Esophagus (tissue), 2 donors: ENCODE measurements around the gene CSH1. TPM values are rescaled to one million over a fixed set of nuclear protein-coding genes. Genes with fewer than 3 reads are reported as not detected.
"Not testable (repeated sequence)": the region's sequence is repeated elsewhere in the genome, so short reads cannot be mapped to it uniquely, and the experiment has no call there.

ENCODE experiments used
- H3K27ac ChIP-seq, 2 donors: one replicate each; pipeline ENCODE4 v1.5.1; 2013; ENCODE audit warnings: low read depth in 2 of 2, mild to moderate bottlenecking in 2 of 2, inconsistent platforms in 1 of 2, low read length in 1 of 2, moderate library complexity in 1 of 2
- H3K27me3 ChIP-seq, 2 donors: one replicate each; pipeline ENCODE4 v1.6.1; 2013; ENCODE audit warnings: low read length in 2 of 2, control low read depth in 1 of 2, mild to moderate bottlenecking in 1 of 2; ENCODE audit not compliant: insufficient read depth in 2 of 2, control insufficient read depth in 1 of 2
- H3K36me3 ChIP-seq, 2 donors: one replicate each; pipeline ENCODE4 v1.6.1; 2013; ENCODE audit warnings: low read length in 1 of 2; ENCODE audit not compliant: control insufficient read depth in 2 of 2, insufficient read depth in 2 of 2
- H3K4me1 ChIP-seq, 2 donors: one replicate each; pipeline ENCODE4 v1.6.1; 2013; ENCODE audit warnings: low read length in 1 of 2; ENCODE audit not compliant: control insufficient read depth in 2 of 2, insufficient read depth in 2 of 2
- H3K4me3 ChIP-seq, 2 donors: one replicate each; pipeline ENCODE4 v1.5.1; 2013; ENCODE audit warnings: low read length in 2 of 2, mild to moderate bottlenecking in 2 of 2, low read depth in 1 of 2, moderate library complexity in 1 of 2
- H3K9me3 ChIP-seq, 2 donors: one replicate each; pipeline ENCODE4 v1.6.1; 2013; ENCODE audit warnings: mild to moderate bottlenecking in 2 of 2, low read depth in 1 of 2, low read length in 1 of 2, moderate library complexity in 1 of 2; ENCODE audit not compliant: control insufficient read depth in 2 of 2, insufficient read depth in 1 of 2
- WGBS, 2 donors: extraction: QIAGEN DNeasy Blood & Tissue Kit; methylation state at CpG; one replicate each; pipeline ENCODE4 v1.1.7; 2013; 5-methylcytosine and 5-hydroxymethylcytosine counted together
- polyA plus RNA-seq, 2 donors: library from polyadenylated mRNA; stranded (reverse); fragments of 200-250 nt; gene quantifications; one replicate each; pipeline ENCODE4 v1.2.3, GENCODE V29; 2013
- donor health status: healthy with polysubstance abuse.
- donor health status: Bipolar disorder and iron deficiency.

Gene CSH1
- polyA plus RNA-seq, result not detected

- not testable (repeated sequence) for H3K27me3 ChIP-seq, H3K9me3 ChIP-seq, H3K4me3 ChIP-seq, H3K36me3 ChIP-seq, H3K4me1 ChIP-seq, H3K27ac ChIP-seq
- 89 to 98% methylated on average over 8 to 9 of the region's 14 CpGs for WGBS, 2 donors
These were observed at the start of gene CSH1 for GRCh38 chr17:63896524-63897354. CSH1 (minus strand) TSS chr17:63896574; CDS start chr17:63896511, 63 bp downstream.

DNA sequence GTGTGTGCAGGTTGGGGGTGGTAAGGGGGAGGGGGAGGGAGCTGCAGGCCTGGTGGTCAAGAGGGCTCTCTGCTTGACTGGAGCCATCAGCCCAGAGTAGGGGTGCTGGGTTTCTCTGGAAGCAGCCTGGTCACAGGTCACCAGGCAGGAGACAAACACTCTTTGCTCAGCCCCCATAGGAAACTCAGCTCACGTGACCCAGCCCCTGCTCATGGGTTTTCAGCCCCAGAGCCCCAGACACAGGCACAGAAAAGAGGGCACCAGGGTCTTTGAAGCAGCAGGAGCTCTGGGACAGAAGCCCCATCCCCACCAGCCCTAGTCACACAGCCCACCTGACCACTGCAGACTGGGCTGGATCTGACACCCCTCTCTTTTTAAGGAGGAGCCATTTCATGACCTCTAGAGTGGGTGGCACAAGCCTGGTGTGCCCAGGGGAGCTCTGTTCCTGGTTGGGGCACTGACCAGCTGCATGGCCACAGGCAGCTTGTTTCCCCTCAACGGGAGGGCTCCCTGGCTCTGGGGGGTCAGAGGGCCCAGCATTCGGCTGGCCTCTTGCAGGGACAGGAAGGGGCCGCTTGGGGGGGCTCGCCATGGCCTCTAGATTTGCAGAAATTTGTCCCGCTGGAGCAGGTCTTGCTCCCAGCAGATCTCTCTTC is 49.5 kb upstream of the CSH1 start:
- H3K27me3 ChIP-seq, result no peaks in the 10 kb centered on the region
- H3K9me3 ChIP-seq, result peaks cover 0 to 2% of the 10 kb centered on the region in 2 donors
- no peak overlapping the region for H3K27ac ChIP-seq
- no peak overlapping the region for H3K4me3 ChIP-seq
- H3K4me1 ChIP-seq, result peaks cover 2 to 3% of the 10 kb centered on the region in 2 donors
- no peaks in the 10 kb centered on the region for H3K36me3 ChIP-seq
- 64 to 70% methylated on average over 6 of the region's 6 CpGs for WGBS, 2 donors

- H3K27ac ChIP-seq, result no peak overlapping the region
- 83 to 87% methylated on average over 24 of the region's 24 CpGs for WGBS, 2 donors
- peaks cover 2 to 3% of the 10 kb centered on the region in 2 donors for H3K4me1 ChIP-seq
- H3K36me3 ChIP-seq, result no peaks in the 10 kb centered on the region
- no peak overlapping the region for H3K4me3 ChIP-seq
- H3K9me3 ChIP-seq, result peaks cover 0 to 2% of the 10 kb centered on the region in 2 donors
- no peaks in the 10 kb centered on the region for H3K27me3 ChIP-seq
These were observed 48.5 kb upstream of the CSH1 start for GRCh38 chr17:63944736-63945499.

- Histone ChIP-seq H3K27me3 (no peaks in the 10 kb centered on the region), H3K9me3 (peaks cover 0 to 2% of the 10 kb centered on the region in 2 donors), H3K36me3 (no peaks in the 10 kb centered on the region), H3K27ac (no peak overlapping the region), H3K4me3 (no peak overlapping the region), H3K4me1 (peaks cover 2 to 3% of the 10 kb centered on the region in 2 donors)
- 73 to 82% methylated on average over 9 of the region's 9 CpGs for WGBS, 2 donors
These were observed 47.4 kb upstream of the CSH1 start for GRCh38 chr17:63943745-63944144.

DNA sequence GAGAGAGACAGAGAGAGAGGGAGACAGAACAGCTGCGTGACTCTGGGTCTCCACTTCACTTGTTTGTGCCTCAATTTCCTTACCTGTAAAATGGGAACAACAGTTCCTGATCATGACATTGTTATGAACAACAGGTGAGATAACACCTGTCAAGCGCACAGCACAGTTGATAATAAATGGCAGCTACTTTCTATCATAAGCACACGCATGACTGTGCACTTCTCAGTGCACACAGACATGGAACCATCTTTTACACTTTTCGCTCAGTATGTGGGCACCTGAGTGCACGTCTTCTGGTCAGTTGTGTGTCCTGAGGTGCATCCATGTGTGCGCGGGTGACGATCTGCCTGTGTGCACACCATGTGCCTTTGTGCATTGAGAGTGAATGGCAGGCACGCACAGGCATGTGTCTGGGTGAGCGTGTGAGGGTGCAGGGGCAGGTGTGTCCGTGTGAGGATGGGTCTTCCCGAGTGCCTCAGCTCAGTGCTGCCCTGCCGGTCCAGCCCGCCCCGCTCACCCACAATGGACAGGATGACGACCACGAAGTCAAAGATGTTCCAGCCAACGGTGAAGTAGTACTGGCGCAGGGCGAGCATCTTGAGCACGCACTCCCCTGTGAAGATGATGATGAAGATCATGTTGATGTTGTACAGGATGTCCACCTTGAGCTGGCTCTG is 46.1 kb upstream of the CSH1 start:
- Histone ChIP-seq H3K27ac (no peak overlapping the region), H3K4me3 (no peak overlapping the region), H3K27me3 (no peaks in the 10 kb centered on the region), H3K9me3 (peaks cover 0 to 2% of the 10 kb centered on the region in 2 donors), H3K36me3 (no peaks in the 10 kb centered on the region), H3K4me1 (peaks cover 2 to 3% of the 10 kb centered on the region in 2 donors)
- WGBS, 2 donors, result 91 to 92% methylated on average over 21 of the region's 21 CpGs

DNA sequence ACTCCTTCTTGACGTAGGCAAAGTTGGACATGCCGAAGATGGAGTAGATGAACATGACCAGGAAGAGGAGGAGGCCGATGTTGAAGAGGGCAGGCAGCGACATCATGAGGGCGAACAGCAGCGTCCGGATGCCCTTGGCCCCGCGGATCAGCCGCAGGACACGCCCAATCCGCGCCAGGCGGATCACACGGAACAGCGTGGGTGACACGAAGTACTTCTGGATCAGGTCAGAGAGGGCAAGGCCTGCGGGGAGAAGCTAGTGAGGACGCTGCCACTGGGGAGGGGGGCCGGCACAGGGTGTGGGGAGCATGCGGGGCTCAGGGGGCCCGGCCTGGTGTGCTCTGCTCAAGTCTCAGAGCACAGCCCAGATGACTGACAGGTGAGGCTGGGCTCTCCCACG is 45.4 kb upstream of the CSH1 start:
- H3K27ac ChIP-seq, result no peak overlapping the region
- 88 to 92% methylated on average over 23 of the region's 23 CpGs for WGBS, 2 donors

GRCh38 chr17:63941162-63941561 is 44.8 kb upstream of the CSH1 start:
- Histone ChIP-seq H3K27me3 (no peaks in the 10 kb centered on the region), H3K36me3 (no peaks in the 10 kb centered on the region), H3K9me3 (peaks cover 0 to 2% of the 10 kb centered on the region in 2 donors), H3K4me3 (no peak overlapping the region), H3K27ac (no peak overlapping the region), H3K4me1 (peaks cover 0 to 2% of the 10 kb centered on the region in 2 donors)
- 95% methylated on average over 12 of the region's 12 CpGs for WGBS, 2 donors

More for the DNA sequence above, 45.4 kb upstream of the CSH1 start:
- Histone ChIP-seq H3K36me3 (no peaks in the 10 kb centered on the region), H3K27me3 (no peaks in the 10 kb centered on the region), H3K9me3 (peaks cover 0 to 2% of the 10 kb centered on the region in 2 donors), H3K4me3 (no peak overlapping the region), H3K4me1 (peaks cover 0 to 2% of the 10 kb centered on the region in 2 donors)

GRCh38 chr17:63940584-63940983 is 44.2 kb upstream of the CSH1 start:
- H3K9me3 ChIP-seq, result peaks cover 0 to 2% of the 10 kb centered on the region in 2 donors
- H3K27me3 ChIP-seq, result no peaks in the 10 kb centered on the region
- no peak overlapping the region for H3K27ac ChIP-seq
- no peaks in the 10 kb centered on the region for H3K36me3 ChIP-seq
- WGBS, 2 donors, result 92% methylated on average over 13 to 14 of the region's 14 CpGs
- no peak overlapping the region for H3K4me3 ChIP-seq
- peaks cover 0 to 2% of the 10 kb centered on the region in 2 donors for H3K4me1 ChIP-seq

- WGBS, 2 donors, result 72 to 80% methylated on average over 6 of the region's 6 CpGs
- Histone ChIP-seq H3K4me3 (no peak overlapping the region), H3K9me3 (peaks cover 0 to 2% of the 10 kb centered on the region in 2 donors), H3K36me3 (no peaks in the 10 kb centered on the region), H3K27me3 (no peaks in the 10 kb centered on the region), H3K27ac (no peak overlapping the region), H3K4me1 (no peaks in the 10 kb centered on the region)
These were observed 43.5 kb upstream of the CSH1 start for GRCh38 chr17:63939884-63940283.
